Cardiac muscle cell (in vitro differentiated cells and primary cell): ENCODE data around the gene TMOD1. TPM values are rescaled to one million over a fixed set of nuclear protein-coding genes. Genes with fewer than 3 reads are reported as not detected.

Source experiments
- DNase-seq, 2 donors: peaks; one replicate each; pipeline versions ENCODE4 v3.0.0 to v3.0.0-alpha.2; 2010 to 2017; ENCODE audit warnings: low read depth in 1 of 2, low spot score in 1 of 2
- H3K27ac ChIP-seq: fragments of 200-600 bp; sonication (generic); 2 replicates; pipeline ENCODE4 v1.5.1; 2016
- H3K27me3 ChIP-seq: fragments of 200-600 bp; sonication (generic); 2 replicates; pipeline ENCODE4 v1.6.0; 2016; ENCODE audit warnings: control low read depth
- H3K36me3 ChIP-seq: fragments of 200-600 bp; sonication (generic); 2 replicates; pipeline ENCODE4 v1.5.1; 2016; ENCODE audit warnings: control low read depth
- H3K4me1 ChIP-seq: fragments of 200-600 bp; sonication (generic); 2 replicates; pipeline ENCODE4 v1.8.1; 2017; ENCODE audit warnings: low read depth, mild to moderate bottlenecking, mixed run types
- H3K4me3 ChIP-seq: fragments of 200-600 bp; sonication (generic); 2 replicates; pipeline ENCODE4 v1.5.1; 2016; ENCODE audit warnings: mild to moderate bottlenecking
- H3K9me3 ChIP-seq: fragments of 200-600 bp; sonication (generic); 2 replicates; pipeline ENCODE4 v1.5.1; 2017; ENCODE audit warnings: low read depth, mild to moderate bottlenecking, control low read depth
- CTCF ChIP-seq: IDR thresholded peaks from 2 replicates; pipeline ENCODE4 v1.5.1; 2012; ENCODE audit warnings: low read depth, mild to moderate bottlenecking, low read length
- polyA plus RNA-seq: library from polyadenylated mRNA; unstranded; fragments of >200 nt; fragmentation: Nextera tagmentation; extraction: Ambion mirVana; gene quantifications from 2 replicates; pipeline ENCODE4 v1.2.1, GENCODE V29; 2016
- total RNA-seq: library from RNA; depleted of rRNA; stranded (reverse); fragments of >200 nt; gene quantifications from 2 replicates; pipeline ENCODE4 v1.2.3, GENCODE V29; 2016

The TMOD1 gene
- total and polyA plus RNA-seq, 2 experiments from 2014 or later = 75.7 to 168 TPM

GRCh38 chr9:97547098-97547829, 45.8 kb downstream of the TMOD1 start:
- Histone ChIP-seq H3K36me3 (peaks cover 22% of the 10 kb centered on the region), H3K4me1 (no peaks in the 10 kb centered on the region), H3K27me3 (no peaks in the 10 kb centered on the region), H3K9me3 (no peaks in the 10 kb centered on the region), H3K27ac (no peak overlapping the region), H3K4me3 (no peak overlapping the region)
- no peak for TF ChIP-seq CTCF
- DNase-seq = no peak

GRCh38 chr9:97548379-97548778, 46.9 kb downstream of the TMOD1 start:
- H3K4me1 ChIP-seq = no peaks in the 10 kb centered on the region
- H3K36me3 ChIP-seq = peaks cover 29% of the 10 kb centered on the region
- no peak for DNase-seq
- no peaks in the 10 kb centered on the region for H3K9me3 ChIP-seq
- no peak for TF ChIP-seq CTCF
- no peak overlapping the region for H3K4me3 ChIP-seq
- H3K27ac ChIP-seq = no peak overlapping the region
- no peaks in the 10 kb centered on the region for H3K27me3 ChIP-seq

GRCh38 chr9:97548819-97549540, 47.5 kb downstream of the TMOD1 start:
- no peaks in the 10 kb centered on the region for H3K4me1 ChIP-seq
- H3K9me3 ChIP-seq = no peaks in the 10 kb centered on the region
- peak in 1 of 2 donors; percentile 78 for DNase-seq
- no peak for TF ChIP-seq CTCF
- no peak overlapping the region for H3K4me3 ChIP-seq
- no peak overlapping the region for H3K27ac ChIP-seq
- H3K27me3 ChIP-seq = no peaks in the 10 kb centered on the region
- peaks cover 35% of the 10 kb centered on the region for H3K36me3 ChIP-seq

- Histone ChIP-seq H3K4me1 (no peaks in the 10 kb centered on the region), H3K9me3 (no peaks in the 10 kb centered on the region), H3K27me3 (no peaks in the 10 kb centered on the region), H3K36me3 (peaks cover 43% of the 10 kb centered on the region), H3K27ac (no peak overlapping the region), H3K4me3 (no peak overlapping the region)
- no peak for TF ChIP-seq CTCF
- no peak for DNase-seq
These were observed 48.9 kb downstream of the TMOD1 start for GRCh38 chr9:97550386-97550785.

GRCh38 chr9:97551308-97551707, 49.8 kb downstream of the TMOD1 start:
- no peaks in the 10 kb centered on the region for H3K27me3 ChIP-seq
- no peak for DNase-seq
- no peak overlapping the region for H3K4me3 ChIP-seq
- H3K9me3 ChIP-seq = no peaks in the 10 kb centered on the region
- no peaks in the 10 kb centered on the region for H3K4me1 ChIP-seq
- TF ChIP-seq CTCF = no peak
- peaks cover 46% of the 10 kb centered on the region for H3K36me3 ChIP-seq
- H3K27ac ChIP-seq = no peak overlapping the region
